Mesenchymal stem cell (in vitro differentiated cells and primary cell): Measurements from ENCODE around the gene DBNL.

Experiments
- DNase-seq: peaks from one replicate; pipeline ENCODE4 v3.0.0-alpha.2; 2013
- H2AFZ ChIP-seq: one replicate; pipeline ENCODE4 v1.6.1; 2013; ENCODE audit warnings: low read depth, mild to moderate bottlenecking, control low read depth, inconsistent platforms, low read length, moderate library complexity
- H2AK5ac ChIP-seq: 2 replicates; pipeline ENCODE4 v1.6.1; 2013; ENCODE audit warnings: low read length, moderate library complexity, mild to moderate bottlenecking, inconsistent platforms; ENCODE audit not compliant: severe bottlenecking
- H2BK120ac ChIP-seq: one replicate; pipeline ENCODE4 v1.6.1; 2013; ENCODE audit warnings: low read depth, mild to moderate bottlenecking, inconsistent platforms, low read length, moderate library complexity
- H2BK12ac ChIP-seq, 2 experiments: one replicate each; pipeline ENCODE4 v1.6.1; 2013; ENCODE audit warnings: inconsistent platforms in 2 of 2, low read length in 2 of 2, mild to moderate bottlenecking in 2 of 2, moderate library complexity in 2 of 2, control low read depth in 1 of 2
- H2BK15ac ChIP-seq: one replicate; pipeline ENCODE4 v1.6.1; 2013; ENCODE audit warnings: mild to moderate bottlenecking, low read depth, inconsistent platforms; ENCODE audit not compliant: poor library complexity, severe bottlenecking
- H2BK5ac ChIP-seq: 2 replicates; pipeline ENCODE4 v1.6.1; 2013; ENCODE audit warnings: low read depth, mild to moderate bottlenecking, low read length, control low read depth, inconsistent platforms; ENCODE audit not compliant: poor library complexity, severe bottlenecking
- H3K14ac ChIP-seq, 2 experiments: one replicate each; pipeline ENCODE4 v1.6.1; 2013; ENCODE audit warnings: inconsistent platforms in 2 of 2, low read length in 2 of 2, control low read depth in 1 of 2, mild to moderate bottlenecking in 1 of 2, moderate library complexity in 1 of 2
- H3K18ac ChIP-seq, 2 experiments: one replicate each; pipeline ENCODE4 v1.6.1; 2013; ENCODE audit warnings: inconsistent platforms in 2 of 2, low read length in 2 of 2, control low read depth in 1 of 2, low read depth in 1 of 2, mild to moderate bottlenecking in 1 of 2
- H3K23ac ChIP-seq, 2 experiments: one replicate each; pipeline ENCODE4 v1.6.1; 2013; ENCODE audit warnings: inconsistent platforms in 2 of 2, low read length in 2 of 2, mild to moderate bottlenecking in 2 of 2, moderate library complexity in 2 of 2, control low read depth in 1 of 2
- H3K27ac ChIP-seq: 2 replicates; pipeline ENCODE4 v1.5.1; 2013; ENCODE audit warnings: mild to moderate bottlenecking, moderate library complexity, low read length, control low read depth, inconsistent platforms; ENCODE audit not compliant: poor library complexity, severe bottlenecking
- H3K27me3 ChIP-seq, 2 experiments: 2 replicates each; pipeline versions ENCODE4 v1.6.1 to v1.7.0; 2013; ENCODE audit warnings: low read length in 2 of 2, mild to moderate bottlenecking in 2 of 2, moderate library complexity in 2 of 2, control low read depth in 1 of 2, inconsistent platforms in 1 of 2; ENCODE audit not compliant: control insufficient read depth in 1 of 2, insufficient read depth in 1 of 2
- H3K36me3 ChIP-seq, 2 experiments: 2 replicates each; pipeline versions ENCODE4 v1.6.1 to v1.7.0; 2013; ENCODE audit warnings: low read length in 2 of 2, control low read depth in 1 of 2, inconsistent platforms in 1 of 2, low read depth in 1 of 2, mild to moderate bottlenecking in 1 of 2; ENCODE audit not compliant: insufficient read depth in 2 of 2, control insufficient read depth in 1 of 2
- H3K4ac ChIP-seq, 2 experiments: one replicate each; pipeline ENCODE4 v1.6.1; 2013; ENCODE audit warnings: inconsistent platforms in 2 of 2, low read length in 2 of 2, mild to moderate bottlenecking in 2 of 2, moderate library complexity in 2 of 2, control low read depth in 1 of 2, low read depth in 1 of 2
- H3K4me1 ChIP-seq: 2 replicates; pipeline ENCODE4 v1.6.1; 2013; ENCODE audit warnings: low read depth, low read length, control low read depth; ENCODE audit not compliant: control insufficient read depth, insufficient read depth
- H3K4me2 ChIP-seq: 2 replicates; pipeline ENCODE4 v1.6.1; 2013; ENCODE audit warnings: low read length, mild to moderate bottlenecking, inconsistent platforms; ENCODE audit not compliant: poor library complexity, severe bottlenecking
- H3K4me3 ChIP-seq, 2 experiments: 2 replicates each; pipeline versions ENCODE4 v1.5.1 to v1.7.0; 2013; ENCODE audit warnings: low read length in 2 of 2, mild to moderate bottlenecking in 2 of 2, control low read depth in 1 of 2, low read depth in 1 of 2; ENCODE audit not compliant: insufficient read depth in 1 of 2
- H3K79me1 ChIP-seq: replicated peaks from 2 replicates; pipeline ENCODE4 v1.6.1; 2013; ENCODE audit warnings: mild to moderate bottlenecking, control low read depth, low read length, inconsistent platforms; ENCODE audit not compliant: poor library complexity, severe bottlenecking
- H3K9ac ChIP-seq: 2 replicates; pipeline ENCODE4 v1.7.0; 2013; ENCODE audit warnings: mild to moderate bottlenecking, low read length, moderate library complexity
- H3K9me3 ChIP-seq: 2 replicates; pipeline ENCODE4 v1.7.0; 2013; ENCODE audit warnings: mild to moderate bottlenecking, low read length; ENCODE audit not compliant: control insufficient read depth
- H4K8ac ChIP-seq: one replicate; pipeline ENCODE4 v1.6.1; 2013; ENCODE audit warnings: inconsistent platforms, mild to moderate bottlenecking, low read length, moderate library complexity
- H4K91ac ChIP-seq: one replicate; pipeline ENCODE4 v1.6.1; 2013; ENCODE audit warnings: mild to moderate bottlenecking, low read length, inconsistent platforms
- WGBS: methylation state at CpG from one replicate; pipeline ENCODE4 v1.1.7; 2013; ENCODE audit warnings: mixed read lengths; 5-methylcytosine and 5-hydroxymethylcytosine counted together

The DBNL gene

GRCh38 chr7:44072364-44073231 lies 28.1 kb downstream of the DBNL start:
- Histone ChIP-seq H2BK120ac (no peak overlapping the region), H2BK12ac (no peak overlapping the region), H3K9ac (peak overlapping the region; percentile 41), H2BK15ac (no peak overlapping the region), H3K14ac (no peak overlapping the region), H3K9me3 (no peaks in the 10 kb centered on the region), H4K8ac (peak overlapping the region; percentile 60), H2AK5ac (no peak overlapping the region), H3K36me3 (peaks cover 48 to 54% of the 10 kb centered on the region in 2 experiments), H3K4me1 (peaks cover 18% of the 10 kb centered on the region), H3K27ac (peak overlapping the region; percentile 21), H3K27me3 (no peaks in the 10 kb centered on the region), H3K4ac (no peak overlapping the region), H3K4me2 (no peak overlapping the region), H3K23ac (no peak overlapping the region), H4K91ac (peak overlapping the region; percentile 1), H3K18ac (no peak overlapping the region), H2BK5ac (no peak overlapping the region), H2AFZ (no peak overlapping the region), H3K4me3 (no peak overlapping the region), H3K79me1 (peaks cover 15% of the 10 kb centered on the region)
- 50% methylated on average over 12 of the region's 12 CpGs for WGBS
- peak; percentile 90 for DNase-seq

GRCh38 chr7:44073664-44074348 lies 29.3 kb downstream of the DBNL start:
- Histone ChIP-seq H4K8ac (no peak overlapping the region), H3K9ac (no peak overlapping the region), H3K4me2 (no peak overlapping the region), H3K18ac (no peak overlapping the region), H3K4me1 (peaks cover 24% of the 10 kb centered on the region), H3K9me3 (no peaks in the 10 kb centered on the region), H3K14ac (no peak overlapping the region), H2BK5ac (no peak overlapping the region), H2BK15ac (no peak overlapping the region), H2AK5ac (peak overlapping the region; percentile 41), H2BK120ac (no peak overlapping the region), H3K27me3 (no peaks in the 10 kb centered on the region), H4K91ac (peak overlapping the region; percentile 48), H2BK12ac (no peak overlapping the region), H3K27ac (no peak overlapping the region), H2AFZ (no peak overlapping the region), H3K36me3 (peaks cover 60 to 66% of the 10 kb centered on the region in 2 experiments), H3K79me1 (peaks cover 21% of the 10 kb centered on the region), H3K4ac (no peak overlapping the region), H3K4me3 (no peak overlapping the region), H3K23ac (no peak overlapping the region)
- WGBS = 87% methylated on average over 24 of the region's 26 CpGs
- DNase-seq = no peak

- H3K79me1 ChIP-seq = peaks cover 22% of the 10 kb centered on the region
- no peak for DNase-seq
- H2BK12ac ChIP-seq = no peak overlapping the region
- no peak overlapping the region for H4K91ac ChIP-seq
- no peaks in the 10 kb centered on the region for H3K27me3 ChIP-seq
- H2BK15ac ChIP-seq = no peak overlapping the region
- no peak overlapping the region for H2AFZ ChIP-seq
- no peak overlapping the region for H3K23ac ChIP-seq
- no peak overlapping the region for H3K18ac ChIP-seq
- no peak overlapping the region for H3K27ac ChIP-seq
- no peak overlapping the region for H2BK5ac ChIP-seq
- H4K8ac ChIP-seq = no peak overlapping the region
- WGBS = 97% methylated on average over 9 of the region's 13 CpGs
- no peak overlapping the region for H3K4me2 ChIP-seq
- H3K4me1 ChIP-seq = peaks cover 26% of the 10 kb centered on the region
- H3K36me3 ChIP-seq = peaks cover 64 to 71% of the 10 kb centered on the region in 2 experiments
- no peak overlapping the region for H3K4me3 ChIP-seq
- no peaks in the 10 kb centered on the region for H3K9me3 ChIP-seq
- no peak overlapping the region for H3K4ac ChIP-seq
- H3K9ac ChIP-seq = no peak overlapping the region
- no peak overlapping the region for H2AK5ac ChIP-seq
- no peak overlapping the region for H3K14ac ChIP-seq
- no peak overlapping the region for H2BK120ac ChIP-seq
Observed at GRCh38 chr7:44074349-44074695, 29.8 kb downstream of the DBNL start.

GRCh38 chr7:44075296-44076075 lies 31.0 kb downstream of the DBNL start:
- 88% methylated on average over 17 of the region's 17 CpGs for WGBS
- peaks cover 76 to 83% of the 10 kb centered on the region in 2 experiments for H3K36me3 ChIP-seq

More at GRCh38 chr7:44075296-44076075, 31.0 kb downstream of the DBNL start:
- Histone ChIP-seq H3K4me3 (no peak overlapping the region), H3K27me3 (no peaks in the 10 kb centered on the region), H2BK12ac (no peak overlapping the region), H3K4ac (no peak overlapping the region), H3K23ac (no peak overlapping the region), H4K8ac (no peak overlapping the region), H2BK5ac (no peak overlapping the region), H2AFZ (no peak overlapping the region), H3K79me1 (peaks cover 32% of the 10 kb centered on the region), H3K18ac (no peak overlapping the region), H2BK120ac (no peak overlapping the region), H3K9ac (no peak overlapping the region), H3K9me3 (no peaks in the 10 kb centered on the region), H2BK15ac (no peak overlapping the region), H3K14ac (no peak overlapping the region), H4K91ac (no peak overlapping the region), H3K4me1 (peaks cover 38% of the 10 kb centered on the region), H3K27ac (no peak overlapping the region), H3K4me2 (no peak overlapping the region), H2AK5ac (no peak overlapping the region)
- DNase-seq = no peak
